ENCODE results near the gene NCS1.

NCS1 gene

DNA sequence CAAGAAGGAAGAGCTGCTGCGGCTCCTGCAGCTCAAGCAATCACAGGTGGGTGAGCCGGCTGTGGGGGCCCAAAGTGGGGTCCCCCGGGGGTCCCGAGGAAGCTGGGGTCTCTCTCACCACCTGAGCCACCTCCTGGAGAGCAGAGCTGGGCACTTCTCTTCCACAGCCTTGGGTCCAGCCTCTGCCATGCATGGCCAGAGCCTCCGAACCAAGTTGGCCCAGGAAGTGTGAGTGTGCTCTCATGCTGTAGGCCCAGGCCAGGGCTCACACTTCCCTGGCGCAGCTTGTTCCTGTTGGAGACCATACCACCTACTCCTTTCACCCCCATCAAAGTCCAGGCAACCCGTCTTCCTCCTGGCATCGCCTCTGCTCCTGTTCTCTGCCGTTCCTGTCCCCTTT is 113.1 kb downstream of the NCS1 start:
- DNase-seq (ENCODE audit: low read depth in 2 of 2, low spot score in 1 of 2) = no peak

DNA sequence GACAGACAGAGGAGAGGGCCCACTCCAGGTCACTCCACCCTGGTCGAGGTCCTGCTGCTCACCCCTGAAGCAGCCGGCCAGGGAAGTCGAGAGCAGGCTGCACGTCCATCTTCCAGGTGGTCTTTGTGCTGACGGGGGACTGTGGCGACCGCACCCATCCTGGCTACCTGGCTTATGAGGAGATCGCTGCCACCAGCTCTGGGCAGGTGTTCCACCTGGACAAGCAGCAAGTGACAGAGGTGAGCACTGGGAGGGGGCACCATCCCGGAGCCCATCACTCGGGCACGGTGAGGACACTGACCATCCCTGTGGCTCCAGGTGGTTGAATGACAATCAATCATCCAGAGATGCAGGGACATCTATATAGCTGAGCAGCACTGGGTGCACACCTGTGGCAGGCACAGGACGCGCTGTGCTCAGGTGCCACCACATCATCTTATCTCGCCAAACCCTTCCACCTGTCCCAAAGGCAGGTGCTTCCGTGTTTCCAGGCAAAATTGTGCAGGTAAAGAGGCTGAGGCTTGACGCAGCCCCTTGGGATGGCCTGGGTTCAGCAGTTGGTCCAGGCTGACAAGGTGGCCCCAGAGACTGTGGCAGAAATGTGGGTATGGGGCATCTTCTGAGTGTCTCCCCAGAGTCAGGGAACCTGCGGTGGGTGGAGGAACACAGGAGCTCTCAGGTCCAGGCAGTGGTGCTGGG is 114.0 kb downstream of the NCS1 start:
- no peak for DNase-seq (ENCODE audit: low read depth in 2 of 2, low spot score in 1 of 2)
